GM21723 (cell line): ENCODE results near the gene BANF2.
"Not testable (repeated sequence)": the region's sequence is repeated elsewhere in the genome, so short reads cannot be mapped to it uniquely, and the experiment has no call there.

Experiments used
- ATAC-seq: cut with Tn5 transposase; IDR thresholded peaks from one replicate; pipeline ENCODE4 v1.9.1; 2021; ENCODE audit warnings: mild to moderate bottlenecking, moderate library complexity; ENCODE audit not compliant: unreplicated experiment

The BANF2 gene

DNA sequence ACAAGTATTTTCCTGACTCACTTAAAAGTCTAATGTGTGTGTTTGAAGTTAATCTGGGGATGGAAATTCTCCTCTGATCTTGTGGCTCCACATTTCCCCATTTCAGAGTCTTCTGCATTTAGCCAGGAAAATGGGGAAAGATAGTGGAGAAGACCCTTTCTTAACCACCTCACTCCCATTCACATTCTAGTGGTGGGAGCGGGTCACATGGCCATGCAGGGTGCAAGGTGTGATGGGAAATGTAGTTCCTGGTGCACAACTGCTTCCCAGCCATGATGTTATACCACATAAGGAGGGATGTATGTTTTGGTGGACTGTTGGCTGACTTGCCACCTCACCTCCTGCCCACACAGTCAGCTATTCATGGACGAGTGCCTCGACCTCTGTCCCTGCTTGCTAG, 61.8 kb downstream of the BANF2 start:
- ATAC-seq: no peak

DNA sequence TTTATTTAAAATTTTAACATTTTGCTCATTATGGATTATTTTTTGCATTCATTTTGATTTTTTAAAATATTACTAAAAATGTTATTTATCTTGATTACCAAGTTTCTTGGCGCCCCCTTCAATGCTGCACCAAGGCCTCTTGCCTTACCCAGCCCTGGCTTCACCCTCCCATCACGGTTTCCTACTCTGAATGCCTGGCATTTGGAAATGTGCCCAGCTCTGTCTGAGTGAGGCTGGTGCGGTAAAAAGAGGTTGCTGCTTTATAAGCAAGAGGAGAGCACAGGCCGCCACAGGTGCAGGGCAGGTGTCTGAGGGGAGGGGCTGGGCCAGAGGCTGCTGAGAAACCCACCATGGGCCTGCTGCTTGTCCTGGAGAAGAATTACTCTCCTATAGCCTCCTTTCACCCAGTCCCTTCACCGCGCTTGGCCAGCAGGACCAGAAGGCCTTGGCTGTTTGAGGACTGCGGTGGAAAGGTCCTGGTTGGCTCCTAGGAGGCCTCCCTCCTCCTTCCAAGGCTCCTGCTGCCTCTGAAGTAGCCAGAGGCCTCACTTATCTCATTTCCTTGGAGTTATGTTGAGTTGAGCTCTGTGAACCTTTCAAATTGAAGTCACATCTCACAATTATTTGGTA, 62.6 kb downstream of the BANF2 start:
- ATAC-seq: no peak

DNA sequence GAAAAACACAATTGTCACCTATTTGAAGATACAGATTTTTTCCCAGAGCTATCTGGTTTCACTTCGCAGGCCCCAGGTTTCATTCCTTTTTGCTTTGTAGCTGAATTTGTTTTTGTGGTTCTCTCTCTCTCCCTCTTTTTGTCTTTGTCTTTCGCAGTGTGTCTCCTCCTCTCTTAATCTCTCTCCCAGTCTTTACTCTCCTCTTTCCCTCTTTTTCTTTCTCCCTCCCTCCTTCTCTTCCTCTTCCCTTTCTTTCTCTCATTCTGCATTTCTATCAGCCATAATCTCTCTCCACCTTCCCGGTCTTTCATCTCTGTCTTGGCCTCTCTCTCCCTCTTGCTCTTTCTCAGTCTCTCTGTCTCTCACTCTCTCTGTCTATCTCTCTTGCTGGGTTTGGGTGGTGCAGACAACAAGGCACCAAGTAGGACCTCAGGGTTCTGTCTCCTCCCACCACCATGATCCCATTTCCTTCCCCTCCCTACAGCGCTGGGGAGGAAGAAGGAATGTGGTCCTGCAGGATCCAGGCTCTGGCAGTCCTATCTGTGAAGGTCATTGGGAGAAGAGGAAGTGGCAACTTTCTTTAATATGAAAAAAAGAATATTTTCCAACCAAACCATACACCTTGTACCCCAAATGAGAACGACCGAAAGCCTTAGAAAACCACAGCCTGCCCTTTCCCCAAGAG, 63.2 kb downstream of the BANF2 start:
- ATAC-seq: no peak

DNA sequence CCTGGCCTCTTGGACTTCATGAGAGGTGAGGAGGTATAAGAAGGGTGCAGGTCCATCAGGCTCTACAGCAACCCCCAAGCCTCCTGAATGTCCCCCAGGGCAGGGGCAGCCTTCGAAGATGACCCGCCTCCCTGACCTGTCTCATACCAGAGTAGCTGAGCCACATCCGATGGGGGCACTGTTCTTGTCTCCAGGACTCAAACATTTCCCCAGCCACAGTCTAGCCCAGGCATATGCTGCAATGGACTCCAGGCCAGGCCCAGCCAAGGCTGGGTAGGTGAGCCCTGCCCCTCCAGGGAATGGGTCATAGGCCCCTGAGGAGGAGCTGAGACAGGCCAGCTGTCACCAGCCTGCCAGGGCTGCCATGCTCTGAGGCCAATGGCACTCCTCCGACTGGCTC, 65.3 kb downstream of the BANF2 start:
- ATAC-seq: no peak

DNA sequence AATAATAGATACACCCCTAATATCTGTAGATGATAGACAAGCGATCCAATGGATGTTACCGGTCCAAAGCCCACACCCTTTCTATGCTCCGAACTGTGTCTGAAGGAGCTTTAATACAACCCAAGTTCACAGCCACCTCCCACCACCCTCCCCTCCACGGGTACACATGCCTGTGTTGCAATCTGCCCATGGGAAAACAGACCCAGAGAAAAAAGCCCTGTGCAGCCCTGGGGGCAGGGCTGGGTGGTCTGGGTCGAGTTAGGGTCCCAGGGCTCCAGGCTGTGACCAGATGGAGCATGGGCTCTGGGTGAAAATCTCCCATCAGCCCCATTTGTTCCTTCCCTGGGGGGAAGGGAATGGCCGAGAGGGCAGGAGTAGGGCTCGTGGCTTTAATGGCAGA, 65.8 kb downstream of the BANF2 start:
- no peak for ATAC-seq

DNA sequence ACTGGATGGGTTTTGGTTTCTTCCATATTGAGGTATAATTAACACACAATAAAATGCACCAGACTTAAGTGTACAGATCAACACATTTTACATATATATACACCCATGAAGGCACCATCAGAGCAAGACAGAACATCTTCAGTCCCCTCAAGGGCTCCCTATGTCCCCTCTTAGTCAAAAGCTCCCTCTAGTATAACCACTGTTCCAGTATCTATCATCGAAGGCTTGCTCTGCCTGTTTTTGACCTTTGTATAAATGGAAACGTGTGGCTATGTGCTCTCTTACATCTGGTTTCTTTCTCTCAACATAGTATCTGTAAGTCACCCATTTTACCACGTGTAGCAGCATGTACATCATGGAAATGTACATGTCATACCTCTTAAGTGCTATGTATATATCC, 66.5 kb downstream of the BANF2 start:
- ATAC-seq: no peak

DNA sequence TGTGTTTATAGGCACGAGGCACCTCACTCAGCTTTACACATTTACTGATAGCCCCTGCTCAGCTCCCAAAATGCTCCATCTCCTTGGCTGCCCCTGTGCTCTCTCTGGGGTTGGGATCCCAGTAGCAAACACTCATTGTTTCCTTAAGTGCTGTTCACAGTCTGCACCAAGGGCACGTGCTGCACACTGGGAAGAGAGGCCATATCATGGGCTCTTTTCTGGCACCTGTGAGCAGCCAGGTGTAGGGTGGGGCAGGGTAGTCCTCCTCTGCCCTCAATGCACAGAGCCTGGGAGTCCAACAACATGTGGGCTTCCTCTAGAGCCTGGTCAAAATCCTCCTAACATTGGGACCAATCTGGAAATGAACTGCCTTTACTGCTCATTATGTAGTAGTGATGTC, 67.9 kb downstream of the BANF2 start:
- no peak for ATAC-seq

DNA sequence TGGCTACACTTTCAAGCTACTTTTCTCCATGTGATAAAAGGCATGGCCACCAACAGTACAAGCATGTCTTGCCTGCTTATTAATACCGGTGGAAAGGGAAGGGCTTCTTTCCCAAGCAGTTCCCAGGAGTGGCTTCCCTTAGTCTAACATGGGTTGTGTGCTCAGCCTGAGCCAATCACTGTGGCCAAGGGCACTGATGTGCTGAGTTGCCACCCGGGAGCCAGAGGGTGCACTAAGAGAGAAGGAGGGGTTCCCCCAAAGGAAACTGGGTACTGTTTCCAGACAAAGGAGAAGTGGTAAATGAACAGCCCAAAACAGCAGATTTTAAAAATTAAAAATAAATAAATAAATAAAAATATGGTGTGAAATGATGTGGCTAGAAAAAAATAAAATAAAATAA, 68.5 kb downstream of the BANF2 start:
- no peak for ATAC-seq

DNA sequence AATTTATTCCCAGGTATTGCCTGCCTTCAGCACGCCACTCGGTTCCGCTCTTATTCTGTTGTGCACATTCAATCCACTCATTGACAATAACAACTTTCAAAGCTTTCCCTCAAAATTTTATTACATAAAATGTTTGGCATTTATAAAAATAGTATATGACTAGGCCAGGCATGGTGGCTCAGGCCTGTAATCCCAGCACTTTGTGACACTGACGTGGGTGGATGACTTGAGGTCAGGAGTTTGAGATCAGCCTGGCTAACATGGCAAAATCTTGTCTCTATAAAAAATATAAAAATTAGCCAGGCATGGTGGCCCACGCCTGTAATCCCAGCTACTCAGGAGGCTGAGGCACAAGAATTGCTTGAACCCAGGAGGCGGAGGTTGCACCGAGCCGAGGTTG, 70.0 kb downstream of the BANF2 start:
- ATAC-seq: not testable (repeated sequence)

DNA sequence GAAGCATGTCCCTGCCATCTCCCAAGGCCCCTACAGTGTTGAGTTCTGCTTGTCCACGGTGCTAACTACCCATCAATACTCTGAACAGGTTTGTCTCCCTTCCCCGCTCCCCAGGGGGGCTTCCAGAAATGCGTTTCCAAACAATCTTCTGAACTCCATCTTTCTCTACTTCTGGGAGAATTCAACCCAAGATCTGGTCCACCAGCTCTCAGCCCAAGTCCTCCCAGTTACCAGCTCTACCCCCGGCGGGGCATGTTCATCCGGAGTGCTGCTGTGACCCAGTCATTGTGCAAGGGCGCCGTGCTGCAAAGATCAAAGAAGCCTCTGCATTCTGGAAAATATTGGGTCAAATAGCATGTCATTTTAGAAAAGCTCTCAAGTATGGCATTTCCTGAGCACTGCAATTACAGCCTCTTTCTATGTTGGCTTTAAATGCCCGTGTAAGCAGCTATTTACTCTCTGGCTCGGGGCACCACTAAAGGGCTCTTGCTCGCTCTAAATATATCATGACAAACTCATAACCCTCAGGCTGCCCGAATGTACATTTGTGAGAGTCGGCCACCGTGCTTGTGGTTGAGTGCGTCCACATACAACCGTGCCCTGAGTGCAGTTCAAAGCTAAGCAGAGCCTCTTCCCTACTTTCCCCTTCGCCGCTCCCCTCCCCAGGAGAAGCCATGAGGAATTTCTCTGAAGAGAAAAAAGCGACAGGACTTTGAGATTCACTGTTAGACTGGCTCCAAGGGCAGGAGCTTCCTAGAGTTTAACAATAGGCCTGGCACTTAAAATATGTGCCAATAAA, 71.6 kb downstream of the BANF2 start:
- ATAC-seq: no peak

DNA sequence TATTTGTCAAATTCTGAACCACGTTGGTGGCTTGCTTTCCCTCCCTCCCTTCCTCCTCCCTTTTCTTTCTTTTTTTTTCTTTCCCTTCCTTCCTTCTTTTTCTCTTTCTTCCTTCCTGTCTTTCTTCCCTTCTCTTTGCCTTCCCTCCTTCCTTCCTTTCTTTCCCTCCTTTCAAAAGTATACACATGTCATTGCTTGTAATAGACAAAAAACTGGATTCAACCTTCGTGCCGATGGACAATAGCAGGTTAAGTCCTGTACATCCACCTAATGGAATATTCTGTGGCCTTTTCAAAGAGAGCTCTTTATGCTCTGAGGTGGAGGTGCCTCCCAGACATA, 72.2 kb downstream of the BANF2 start:
- ATAC-seq: no peak

DNA sequence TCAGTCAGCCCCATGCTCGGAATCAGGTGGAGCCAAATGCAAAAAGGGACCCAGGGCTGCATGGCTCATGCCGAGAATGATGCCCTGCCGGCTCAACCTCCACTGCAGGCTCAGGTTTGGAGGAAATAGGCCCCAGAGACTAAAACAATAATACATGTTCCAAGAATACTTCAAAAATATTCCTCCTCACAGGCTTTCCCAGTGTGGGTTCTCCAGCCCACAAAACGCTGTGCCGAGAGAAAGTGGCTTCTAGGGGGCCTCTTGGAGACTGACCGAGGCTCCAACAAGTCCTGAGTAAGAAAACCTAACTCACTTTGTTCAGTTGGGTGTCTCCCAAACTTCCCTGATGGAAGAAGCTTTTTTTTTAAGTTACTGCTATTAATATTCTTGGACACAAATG, 73.9 kb downstream of the BANF2 start:
- ATAC-seq: no peak

DNA sequence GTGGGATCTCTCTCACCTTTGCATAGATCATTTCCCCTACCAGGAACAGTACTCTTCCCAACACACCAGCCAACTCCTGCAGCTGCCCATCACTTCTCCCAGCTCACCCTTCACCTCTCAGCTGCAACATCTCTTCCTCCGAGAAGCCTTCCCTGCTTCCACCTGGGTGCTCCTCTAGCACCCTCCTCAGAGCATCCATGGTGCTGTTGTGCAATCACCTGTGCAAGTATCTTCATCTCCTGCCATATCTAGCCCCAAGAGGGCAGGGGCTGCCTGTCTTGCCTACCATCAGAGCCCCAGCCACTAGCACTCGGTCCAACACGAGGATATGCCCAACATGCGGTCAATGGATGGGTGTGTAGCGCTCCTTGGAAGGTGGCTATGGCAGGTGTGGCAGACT, 75.8 kb downstream of the BANF2 start:
- ATAC-seq: no peak

DNA sequence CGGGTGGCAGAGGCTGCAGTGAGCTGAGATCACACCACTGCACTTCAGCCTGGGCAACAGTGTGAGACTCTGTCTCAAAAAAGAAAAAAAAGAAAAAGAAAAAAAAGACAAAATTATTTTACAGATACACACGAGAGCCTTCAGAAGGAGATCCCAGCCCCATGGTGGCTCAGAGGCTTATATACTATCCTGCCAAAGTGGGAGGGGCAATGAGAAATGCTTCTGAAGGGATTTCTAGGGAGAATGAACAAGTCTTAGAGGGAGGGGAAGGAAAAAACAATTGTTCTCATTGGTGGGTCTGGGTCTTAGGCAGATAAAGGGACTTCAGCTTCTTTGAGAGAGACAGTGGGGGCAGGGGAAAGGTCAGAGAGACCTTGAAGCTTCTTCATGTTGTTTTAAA, 76.8 kb downstream of the BANF2 start:
- no peak for ATAC-seq

DNA sequence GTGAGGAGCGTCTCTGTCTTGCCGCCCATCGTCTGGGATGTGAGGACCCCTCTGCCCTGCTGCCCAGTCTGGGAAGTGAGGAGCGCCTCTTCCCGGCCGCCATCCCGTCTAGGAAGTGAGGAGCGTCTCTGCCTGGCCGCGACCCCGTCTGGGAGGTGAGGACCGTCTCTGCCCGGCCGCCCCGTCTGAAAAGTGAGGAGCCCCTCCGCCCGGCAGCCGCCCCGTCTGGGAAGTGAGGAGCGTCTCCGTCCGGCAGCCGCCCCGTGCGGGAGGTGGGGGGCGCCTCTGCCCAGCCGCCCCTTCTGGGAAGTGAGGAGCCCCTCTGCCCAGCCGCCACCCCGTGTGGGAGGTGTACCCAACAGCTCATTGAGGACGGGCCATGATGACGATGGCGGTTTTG, 79.2 kb downstream of the BANF2 start:
- ATAC-seq: not testable (repeated sequence)

DNA sequence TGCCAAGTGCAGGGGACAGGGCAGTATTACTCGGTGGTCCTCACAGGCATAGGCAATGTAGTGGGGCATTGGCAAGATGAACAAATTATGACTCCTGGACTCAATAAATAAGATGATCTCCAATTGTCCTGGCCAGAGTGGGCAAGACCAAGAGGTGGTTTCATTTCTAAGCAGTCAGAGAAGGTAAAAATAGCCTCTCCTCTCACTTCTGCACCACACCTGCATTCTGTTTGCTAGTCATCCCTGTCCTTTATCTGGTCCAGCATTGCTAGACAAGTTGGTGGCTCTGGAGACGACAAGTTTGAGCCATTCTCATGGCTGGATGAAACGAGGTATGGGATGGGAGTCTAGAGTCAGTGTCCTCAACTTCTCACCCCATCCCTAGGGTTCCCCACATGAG, 83.0 kb downstream of the BANF2 start:
- peak; percentile 95 for ATAC-seq

DNA sequence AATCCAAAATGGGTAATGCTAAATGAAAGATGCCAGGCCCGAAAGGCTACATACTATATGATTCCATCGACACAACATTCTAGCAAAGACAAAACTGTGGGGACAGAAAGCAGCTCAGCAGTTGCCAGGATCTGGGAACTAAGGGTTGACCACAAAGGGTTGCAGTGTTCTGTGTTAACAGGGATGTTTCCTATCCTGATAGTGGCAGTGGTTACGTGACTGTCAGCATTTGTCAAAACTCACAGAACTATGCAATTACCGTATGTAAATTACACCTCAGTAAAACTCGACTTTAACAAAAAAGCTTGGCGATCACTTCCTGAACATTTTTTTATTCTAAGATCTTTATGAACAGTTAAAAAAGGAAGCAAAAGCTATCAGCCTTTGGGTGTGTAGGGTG, 83.9 kb downstream of the BANF2 start:
- ATAC-seq: no peak

DNA sequence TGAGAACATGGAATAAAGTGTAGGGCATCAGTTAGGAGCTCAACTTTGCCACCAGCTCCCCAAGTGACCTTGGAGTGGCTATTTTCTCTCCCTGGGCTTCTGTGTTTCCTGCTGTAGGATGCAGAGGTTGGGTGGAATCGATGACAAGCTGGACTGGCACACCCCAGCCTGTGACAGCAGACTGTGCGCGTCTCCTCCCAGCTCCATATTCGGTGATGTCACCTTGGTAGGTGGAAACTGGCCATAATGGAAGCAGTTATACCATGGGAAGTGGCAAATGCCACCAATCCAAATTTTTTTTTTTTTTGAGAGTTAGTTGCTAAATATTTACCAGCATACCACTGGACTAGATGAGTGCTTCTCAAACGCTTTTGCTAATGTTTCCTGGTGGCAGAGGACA, 85.2 kb downstream of the BANF2 start:
- ATAC-seq: no peak
